OCI-LY7 (cell line): ENCODE measurements around the gene CDKN2A. TPM values are rescaled to one million over a fixed set of nuclear protein-coding genes. Genes with fewer than 3 reads are reported as not detected.

Experiments
- BruUV-seq: library from RNA; stranded (reverse); fragments of 400-500 nt; replicated peaks from 2 replicates; lab custom pipeline; 2021; lab: Mats Ljungman, UMichigan
- CTCF ChIA-PET: fragments of 300-600 bp; sonication (Branson Sonifier 250); formaldehyde crosslinking; loops from one replicate; lab custom pipeline; 2022; ENCODE audit warnings: antibody characterized with exemption; ENCODE audit not compliant: unreplicated experiment; lab: Charles Lee
- POLR2A ChIA-PET: fragments of 300-600 bp; sonication (Branson Sonifier 250); formaldehyde crosslinking; loops from one replicate; lab custom pipeline; 2022; ENCODE audit warnings: antibody characterized with exemption; lab: Charles Lee
- DNase-seq: peaks from one replicate; pipeline ENCODE4 v3.0.0-alpha.2; 2015; ENCODE audit warnings: low spot score
- H2AFZ ChIP-seq: fragments of 200-600 bp; sonication (generic), shearing (Covaris generic); 2 replicates; pipeline ENCODE4 v1.6.1; 2014; ENCODE audit warnings: mild to moderate bottlenecking, antibody characterized with exemption, low read length, moderate library complexity
- H3K27ac ChIP-seq: fragments of 200-600 bp; sonication (generic); 2 replicates; pipeline ENCODE4 v1.5.1; 2014; ENCODE audit warnings: mixed run types, low read depth, mild to moderate bottlenecking, moderate library complexity, low read length, inconsistent platforms; ENCODE audit not compliant: poor library complexity, severe bottlenecking
- H3K36me3 ChIP-seq: fragments of 200-600 bp; sonication (generic); 2 replicates; pipeline ENCODE4 v1.6.1; 2014; ENCODE audit warnings: mild to moderate bottlenecking, antibody characterized with exemption, low read length, moderate library complexity, mixed read lengths; ENCODE audit not compliant: insufficient read depth
- H3K4me1 ChIP-seq: fragments of 200-600 bp; sonication (generic); 2 replicates; pipeline ENCODE4 v1.5.1; 2014; ENCODE audit warnings: mild to moderate bottlenecking, low read length; ENCODE audit not compliant: insufficient read depth, poor library complexity, severe bottlenecking
- H3K4me2 ChIP-seq: fragments of 200-600 bp; sonication (generic); 2 replicates; pipeline ENCODE4 v1.6.1; 2014; ENCODE audit warnings: mild to moderate bottlenecking, low read length
- H3K4me3 ChIP-seq: fragments of 200-600 bp; sonication (generic); 2 replicates; pipeline ENCODE4 v1.5.1; 2014; ENCODE audit warnings: mild to moderate bottlenecking, low read depth, low read length; ENCODE audit not compliant: poor library complexity, severe bottlenecking
- H3K79me2 ChIP-seq: fragments of 200-600 bp; sonication (generic); 2 replicates; pipeline ENCODE4 v1.6.1; 2016; ENCODE audit warnings: low read depth, mild to moderate bottlenecking, low read length, moderate library complexity, mixed read lengths; ENCODE audit not compliant: insufficient read depth
- H3K9me2 ChIP-seq: fragments of 200-600 bp; sonication (generic); 2 replicates; pipeline ENCODE4 v1.6.1; 2016; ENCODE audit warnings: mild to moderate bottlenecking, low read length, mixed read lengths; ENCODE audit not compliant: insufficient read depth
- H3K9me3 ChIP-seq: fragments of 200-600 bp; sonication (generic); 2 replicates; pipeline ENCODE4 v1.6.1; 2014; ENCODE audit warnings: mild to moderate bottlenecking, mixed run types, low read length, mixed read lengths
- H4K20me1 ChIP-seq: fragments of 200-600 bp; sonication (generic); 2 replicates; pipeline ENCODE4 v1.6.1; 2014; ENCODE audit warnings: mild to moderate bottlenecking, antibody characterized with exemption, low read length, moderate library complexity, mixed read lengths; ENCODE audit not compliant: insufficient read depth
- CTCF ChIP-seq: fragments of 200-600 bp; sonication (generic); conservative IDR thresholded peaks from 2 replicates; pipeline ENCODE4 v1.5.1; 2014; ENCODE audit warnings: mild to moderate bottlenecking, antibody characterized with exemption, low read length, moderate library complexity, mixed read lengths
- EZH2phosphoT487 ChIP-seq: fragments of 200-600 bp; sonication (generic); IDR thresholded peaks from 2 replicates; pipeline ENCODE4 v1.6.1; 2018; ENCODE audit warnings: low read depth, borderline replicate concordance, mild to moderate bottlenecking, mixed run types, antibody characterized with exemption, low read length, moderate library complexity, mixed read lengths
- intact Hi-C: fragments of 100-400 bp; cut with micrococcal nuclease; formaldehyde crosslinking; loops from one replicate; pipeline ENCODE4 v1.10.0; 2022; ENCODE audit not compliant: unreplicated experiment
- total RNA-seq, 2 experiments: library from RNA; depleted of rRNA in 1 of 2; stranded (reverse); fragments of >200 nt in 1 of 2; shearing (Covaris generic) in 1 of 2; gene quantifications; 2 replicates each; pipeline ENCODE4 v1.2.3, GENCODE V29; 2014 to 2022

Gene CDKN2A
- total RNA-seq, 2 experiments from 2014 or later, result 145 to 216 TPM

- H3K4me3 ChIP-seq, result no peak overlapping the region
- peaks cover 42% of the 10 kb centered on the region for H3K4me1 ChIP-seq
- CTCF ChIA-PET, result no interaction called here
- H3K9me3 ChIP-seq, result no peaks in the 10 kb centered on the region
- intact Hi-C loops, result no loop called here
- H4K20me1 ChIP-seq, result peaks cover 22% of the 10 kb centered on the region; the same call in 1 of the 2 replicates
- H3K27ac ChIP-seq, result no peak overlapping the region
- TF ChIP-seq CTCF (no peak), EZH2phosphoT487 (no peak)
- BruUV-seq, result no TSS peak
- H3K4me2 ChIP-seq, result no peak overlapping the region
- H3K36me3 ChIP-seq, result peaks cover 48% of the 10 kb centered on the region
- H3K79me2 ChIP-seq, result peaks cover 96% of the 10 kb centered on the region
- H2AFZ ChIP-seq, result no peak overlapping the region
- DNase-seq, result no peak
- H3K9me2 ChIP-seq, result no peaks in the 10 kb centered on the region
- POLR2A ChIA-PET, result interaction anchor here (1.2 to 4.9 kb wide), 4 partner anchors 7 to 142 kb away, joined by 3 to 24 read pairs (median 4); partner anchors contain the start of genes CDKN2A and CDKN2B-AS1
Observed at GRCh38 chr9:21984101-21984500, 10.1 kb downstream of the CDKN2A start.

- TF ChIP-seq EZH2phosphoT487, result no peak
- TF ChIP-seq CTCF, result no peak
- Histone ChIP-seq H3K4me3 (no peak overlapping the region), H3K9me3 (no peaks in the 10 kb centered on the region), H4K20me1 (peaks cover 17% of the 10 kb centered on the region; the same call in 1 of the 2 replicates), H3K79me2 (peaks cover 96% of the 10 kb centered on the region), H3K4me2 (no peak overlapping the region), H3K36me3 (peaks cover 48% of the 10 kb centered on the region), H3K4me1 (peaks cover 37% of the 10 kb centered on the region), H2AFZ (no peak overlapping the region), H3K27ac (no peak overlapping the region), H3K9me2 (no peaks in the 10 kb centered on the region)
- intact Hi-C loops, result no loop called here
- ChIA-PET POLR2A (interaction anchor here (0.6 to 4.9 kb wide), 8 partner anchors 8 to 536 kb away, joined by 3 to 24 read pairs (median 3); partner anchors contain the start of genes CDKN2A and CDKN2B-AS1), CTCF (no interaction called here)
- BruUV-seq, result no TSS peak
- no peak for DNase-seq
Observed at GRCh38 chr9:21983561-21983935, 10.6 kb downstream of the CDKN2A start.

- ChIA-PET CTCF (interaction anchor here (0.5 kb wide), 1 partner anchor 640 kb away, joined by 3 read pairs; no protein-coding TSS in a partner anchor), POLR2A (interaction anchor here (0.6 to 4.9 kb wide), 12 partner anchors 8 to 537 kb away, joined by 3 to 24 read pairs (median 3); partner anchors contain the start of genes CDKN2A and CDKN2B-AS1)
- Histone ChIP-seq H3K4me1 (peaks cover 32% of the 10 kb centered on the region), H2AFZ (no peak overlapping the region), H4K20me1 (0 out of 2 replicates have a peak, but pooled peaks cover 14% of the 10 kb centered on the region), H3K9me2 (no peaks in the 10 kb centered on the region), H3K79me2 (peaks cover 96% of the 10 kb centered on the region), H3K4me2 (no peak overlapping the region), H3K9me3 (no peaks in the 10 kb centered on the region), H3K36me3 (peaks cover 46% of the 10 kb centered on the region), H3K4me3 (no peak overlapping the region), H3K27ac (no peak overlapping the region)
- no peak for TF ChIP-seq EZH2phosphoT487
- TF ChIP-seq CTCF, result no peak
- no peak for DNase-seq
- intact Hi-C loops, result no loop called here
- BruUV-seq, result no TSS peak
Observed at GRCh38 chr9:21982861-21983560, 11.2 kb downstream of the CDKN2A start.
